H9 (cell line): Measurements from ENCODE around the gene AGK. TPM values are rescaled to one million over a fixed set of nuclear protein-coding genes. Genes with fewer than 3 reads are reported as not detected.

Source experiments
- DNase-seq: peaks from one replicate; pipeline ENCODE4 v3.0.0-alpha.2; 2017
- H2AFZ ChIP-seq: one replicate; pipeline ENCODE4 v1.6.1; 2013; ENCODE audit warnings: mild to moderate bottlenecking, low read length, control low read depth, moderate library complexity
- H2AK5ac ChIP-seq: 2 replicates; pipeline ENCODE4 v1.6.1; 2013; ENCODE audit warnings: low read length, control low read depth, mixed read lengths; ENCODE audit not compliant: insufficient read length
- H2BK120ac ChIP-seq: one replicate; pipeline ENCODE4 v1.6.1; 2013; ENCODE audit warnings: low read depth, mild to moderate bottlenecking, low read length, control low read depth, inconsistent platforms; ENCODE audit not compliant: poor library complexity, severe bottlenecking
- H2BK12ac ChIP-seq: 2 replicates; pipeline ENCODE4 v1.6.1; 2013; ENCODE audit warnings: low read length, control low read depth, mixed read lengths, low read depth; ENCODE audit not compliant: insufficient read length
- H2BK15ac ChIP-seq: 2 replicates; pipeline ENCODE4 v1.6.1; 2013; ENCODE audit warnings: low read depth, low read length, control low read depth
- H2BK20ac ChIP-seq: one replicate; pipeline ENCODE4 v1.6.1; 2013; ENCODE audit warnings: low read depth, mild to moderate bottlenecking, low read length, control low read depth, inconsistent platforms; ENCODE audit not compliant: poor library complexity, severe bottlenecking
- H2BK5ac ChIP-seq: 2 replicates; pipeline ENCODE4 v1.6.1; 2013; ENCODE audit warnings: low read length, control low read depth, mixed read lengths; ENCODE audit not compliant: insufficient read length
- H3K14ac ChIP-seq: 2 replicates; pipeline ENCODE4 v1.6.1; 2013; ENCODE audit warnings: low read length, control low read depth; ENCODE audit not compliant: insufficient read depth
- H3K18ac ChIP-seq: 2 replicates; pipeline ENCODE4 v1.6.1; 2013; ENCODE audit warnings: low read depth, mild to moderate bottlenecking, mixed read lengths, low read length, control low read depth; ENCODE audit not compliant: insufficient read length
- H3K23ac ChIP-seq: 2 replicates; pipeline ENCODE4 v1.6.1; 2013; ENCODE audit warnings: low read length, control low read depth, mixed read lengths, low read depth; ENCODE audit not compliant: insufficient read length
- H3K23me2 ChIP-seq: 2 replicates; pipeline ENCODE4 v1.6.1; 2013; ENCODE audit warnings: low read depth, mild to moderate bottlenecking, mixed read lengths, low read length, control low read depth; ENCODE audit not compliant: insufficient read length, poor library complexity, severe bottlenecking
- H3K27ac ChIP-seq: 2 replicates; pipeline ENCODE4 v1.5.1; 2013; ENCODE audit warnings: low read length, control low read depth, mixed read lengths, low read depth; ENCODE audit not compliant: insufficient read length
- H3K27me3 ChIP-seq: 2 replicates; pipeline ENCODE4 v1.6.1; 2013; ENCODE audit warnings: low read length, control low read depth, inconsistent platforms; ENCODE audit not compliant: insufficient read depth
- H3K4ac ChIP-seq: 2 replicates; pipeline ENCODE4 v1.6.1; 2013; ENCODE audit warnings: low read depth, mild to moderate bottlenecking, control low read depth, inconsistent platforms, low read length, moderate library complexity
- H3K4me1 ChIP-seq: 2 replicates; pipeline ENCODE4 v1.6.1; 2013; ENCODE audit warnings: low read length, control low read depth, inconsistent platforms; ENCODE audit not compliant: insufficient read depth
- H3K4me2 ChIP-seq: 2 replicates; pipeline ENCODE4 v1.6.1; 2013; ENCODE audit warnings: low read length, control low read depth, mixed read lengths; ENCODE audit not compliant: insufficient read length, insufficient read depth
- H3K56ac ChIP-seq: 2 replicates; pipeline ENCODE4 v1.6.1; 2013; ENCODE audit warnings: low read depth, mild to moderate bottlenecking, mixed read lengths, low read length, control low read depth; ENCODE audit not compliant: insufficient read length
- H3K79me1 ChIP-seq: 2 replicates; pipeline ENCODE4 v1.6.1; 2013; ENCODE audit warnings: low read depth, mild to moderate bottlenecking, moderate library complexity, low read length, control low read depth, inconsistent platforms; ENCODE audit not compliant: insufficient read depth, poor library complexity, severe bottlenecking
- H3K79me2 ChIP-seq: 2 replicates; pipeline ENCODE4 v1.6.1; 2013; ENCODE audit warnings: low read length, control low read depth, inconsistent platforms; ENCODE audit not compliant: insufficient read depth
- H3K9ac ChIP-seq: 2 replicates; pipeline ENCODE4 v1.6.1; 2013; ENCODE audit warnings: low read length, control low read depth, mixed read lengths; ENCODE audit not compliant: insufficient read length; ENCODE audit errors: extremely low read depth
- H3K9me3 ChIP-seq: one replicate; pipeline ENCODE4 v1.6.1; 2013; ENCODE audit warnings: low read depth, low read length, inconsistent platforms; ENCODE audit not compliant: control insufficient read depth
- H3T11ph ChIP-seq: one replicate; pipeline ENCODE4 v1.6.1; 2013; ENCODE audit warnings: mild to moderate bottlenecking, low read length, control low read depth, inconsistent platforms
- H4K20me1 ChIP-seq: one replicate; pipeline ENCODE4 v1.6.1; 2013; ENCODE audit not compliant: control insufficient read depth, insufficient read length, insufficient read depth
- H4K5ac ChIP-seq: 2 replicates; pipeline ENCODE4 v1.6.1; 2013; ENCODE audit warnings: low read depth, mild to moderate bottlenecking, mixed read lengths, low read length, control low read depth; ENCODE audit not compliant: insufficient read length
- H4K8ac ChIP-seq: replicated peaks from 2 replicates; pipeline ENCODE4 v1.6.1; 2013; ENCODE audit warnings: low read length, control low read depth, mixed read lengths, low read depth; ENCODE audit not compliant: insufficient read length
- H4K91ac ChIP-seq: 2 replicates; pipeline ENCODE4 v1.6.1; 2013; ENCODE audit warnings: low read depth, mild to moderate bottlenecking, moderate library complexity, mixed read lengths, low read length, control low read depth; ENCODE audit not compliant: insufficient read length
- H3K27ac Mint-ChIP-seq, 3 experiments: 2 replicates in 2 of 3; 3 replicates in 1 of 3; pipeline ENCODE4 v1.8.0; 2020 to 2021; ENCODE audit warnings: mixed read lengths in 3 of 3, mild to moderate bottlenecking in 1 of 3, moderate library complexity in 1 of 3
- H3K27me3 Mint-ChIP-seq: 2 replicates; pipeline ENCODE4 v1.8.0; 2021; ENCODE audit warnings: low read depth, mild to moderate bottlenecking, moderate library complexity, mixed read lengths
- H3K36me3 Mint-ChIP-seq, 3 experiments: 2 replicates in 2 of 3; 3 replicates in 1 of 3; pipeline ENCODE4 v1.8.0; 2020 to 2021; ENCODE audit warnings: low read depth in 3 of 3, mixed read lengths in 3 of 3; ENCODE audit not compliant: insufficient read depth in 1 of 3
- H3K4me1 Mint-ChIP-seq, 2 experiments: 2 replicates each; pipeline ENCODE4 v1.8.0; 2020; ENCODE audit warnings: mixed read lengths in 2 of 2
- H3K4me3 Mint-ChIP-seq, 2 experiments: 2 replicates in 1 of 2; 3 replicates in 1 of 2; pipeline ENCODE4 v1.8.0; 2020 to 2021; ENCODE audit warnings: mild to moderate bottlenecking in 2 of 2, mixed read lengths in 2 of 2, moderate library complexity in 1 of 2
- H3K9me3 Mint-ChIP-seq, 2 experiments: 2 replicates in 1 of 2; 3 replicates in 1 of 2; pipeline ENCODE4 v1.8.0; 2020; ENCODE audit warnings: mild to moderate bottlenecking in 2 of 2, mixed read lengths in 2 of 2, moderate library complexity in 1 of 2
- CTCF ChIP-seq: fragments of 200-600 bp; sonication (generic); conservative IDR thresholded peaks from 3 replicates; pipeline ENCODE4 v1.8.0; 2021; ENCODE audit warnings: antibody characterized with exemption, mild to moderate bottlenecking
- WGBS: extraction: QIAGEN DNeasy Blood & Tissue Kit; methylation state at CpG from one replicate; pipeline ENCODE4 v1.1.7; 2013; ENCODE audit warnings: missing lambda C conversion rate, low lambda C conversion rate, mixed read lengths; ENCODE audit not compliant: insufficient read length; ENCODE audit errors: extremely low coverage; 5-methylcytosine and 5-hydroxymethylcytosine counted together
- long read RNA-seq: library from polyadenylated mRNA; unstranded; transcript quantifications from one replicate; pipeline ENCODE4 v2.0.0, GENCODE V29; 2020
- total RNA-seq: library from RNA; stranded (reverse); gene quantifications from 2 replicates; pipeline ENCODE4 v1.2.1, GENCODE V29; 2021

AGK gene
- 30.6 and 35.1 TPM in 2 replicates for total RNA-seq
- long read RNA-seq, transcript AGK-224 (14 exons, 1,201 nt): minor isoform, 5 of 132 reads
- long read RNA-seq, transcript AGK-201 (16 exons, 3,849 nt): major isoform, 48 of 132 reads
- long read RNA-seq, partial matches to known transcripts: 62 of 132 reads
- long read RNA-seq, other reads (novel, unspliced or antisense): 14 of 132 reads

- peak within 1 kb of the TSS; percentile 89 for H3K9ac ChIP-seq
- peaks cover 20 to 32% of the 10 kb centered on the region in 2 experiments for H3K4me1 Mint-ChIP-seq
- no peaks in the 10 kb centered on the region for H3K9me3 Mint-ChIP-seq
- peak within 1 kb of the TSS; percentile 69 for H4K8ac ChIP-seq
- no peaks in the 10 kb centered on the region for H3K79me1 ChIP-seq
- H4K5ac ChIP-seq: peak within 1 kb of the TSS; percentile 39
- H3K18ac ChIP-seq: peak within 1 kb of the TSS; percentile 62
- no peak within 1 kb of the TSS for H3K27ac ChIP-seq
- H3K56ac ChIP-seq: no peak within 1 kb of the TSS
- no peak within 1 kb of the TSS for H4K91ac ChIP-seq
- H3T11ph ChIP-seq: no peak within 1 kb of the TSS
- no peaks in the 10 kb centered on the region for H3K79me2 ChIP-seq
- peak; percentile 80 for DNase-seq
- H3K23me2 ChIP-seq: peaks cover 12% of the 10 kb centered on the region
- peak within 1 kb of the TSS; percentile 3 to 88 (median 75); a peak in 6 of 7 replicates for H3K27ac Mint-ChIP-seq
- no peaks in the 10 kb centered on the region for H4K20me1 ChIP-seq
- H2BK5ac ChIP-seq: no peak within 1 kb of the TSS
- no peaks in the 10 kb centered on the region for H3K27me3 Mint-ChIP-seq
- H3K4me1 ChIP-seq: no peaks in the 10 kb centered on the region; the same call in 1 of the 2 replicates
- H2AFZ ChIP-seq: peak within 1 kb of the TSS; percentile 58
- H2BK12ac ChIP-seq: no peak within 1 kb of the TSS
- H2AK5ac ChIP-seq: no peak within 1 kb of the TSS
- no peak within 1 kb of the TSS for H3K23ac ChIP-seq
- H3K36me3 Mint-ChIP-seq: peaks cover 6 to 16% (median 9%) of the 10 kb centered on the region in 3 experiments
- H2BK15ac ChIP-seq: no peak within 1 kb of the TSS
- peak within 1 kb of the TSS; percentile 79 to 85 for H3K4me3 Mint-ChIP-seq
- peak within 1 kb of the TSS; percentile 94 for H3K14ac ChIP-seq
- no peak within 1 kb of the TSS; the same call in 1 of the 2 replicates for H3K4ac ChIP-seq
- no peak within 1 kb of the TSS for H2BK20ac ChIP-seq
- no peak for TF ChIP-seq CTCF
- H3K9me3 ChIP-seq: no peaks in the 10 kb centered on the region
- peak within 1 kb of the TSS; percentile 100 for H3K4me2 ChIP-seq
- no CpG with 5 or more reads among the region's 66 CpGs for WGBS
- no peak within 1 kb of the TSS for H2BK120ac ChIP-seq
- H3K27me3 ChIP-seq: no peaks in the 10 kb centered on the region
Observed at GRCh38 chr7:141551094-141551781, at the start of gene AGK. AGK (plus strand) TSS chr7:141551410; CDS start chr7:141555467, 4,057 bp downstream.
